Activated CD4-positive, CD25-positive, alpha-beta regulatory T cell treated with anti-CD3 and anti-CD28 coated beads, Interleukin-2, amount 50 U/mL, for 72 hours (primary cell): Measurements from ENCODE around the gene ISG15.
A peak's percentile ranks its signal among the peaks of the same experiment; 100 is the strongest.

Source experiments
- DNase-seq: peaks from one replicate; pipeline ENCODE4 v3.0.0; 2021

The ISG15 gene

GRCh38 chr1:1013105-1013921 is at the start of gene ISG15:
Gene ISG15 (plus strand): TSS chr1:1013497. CDS start chr1:1013574, 77 bp downstream.
- DNase-seq = peak; percentile 85

GRCh38 chr1:963746-964525 is 49.4 kb upstream of the ISG15 start:
- DNase-seq = no peak

DNA sequence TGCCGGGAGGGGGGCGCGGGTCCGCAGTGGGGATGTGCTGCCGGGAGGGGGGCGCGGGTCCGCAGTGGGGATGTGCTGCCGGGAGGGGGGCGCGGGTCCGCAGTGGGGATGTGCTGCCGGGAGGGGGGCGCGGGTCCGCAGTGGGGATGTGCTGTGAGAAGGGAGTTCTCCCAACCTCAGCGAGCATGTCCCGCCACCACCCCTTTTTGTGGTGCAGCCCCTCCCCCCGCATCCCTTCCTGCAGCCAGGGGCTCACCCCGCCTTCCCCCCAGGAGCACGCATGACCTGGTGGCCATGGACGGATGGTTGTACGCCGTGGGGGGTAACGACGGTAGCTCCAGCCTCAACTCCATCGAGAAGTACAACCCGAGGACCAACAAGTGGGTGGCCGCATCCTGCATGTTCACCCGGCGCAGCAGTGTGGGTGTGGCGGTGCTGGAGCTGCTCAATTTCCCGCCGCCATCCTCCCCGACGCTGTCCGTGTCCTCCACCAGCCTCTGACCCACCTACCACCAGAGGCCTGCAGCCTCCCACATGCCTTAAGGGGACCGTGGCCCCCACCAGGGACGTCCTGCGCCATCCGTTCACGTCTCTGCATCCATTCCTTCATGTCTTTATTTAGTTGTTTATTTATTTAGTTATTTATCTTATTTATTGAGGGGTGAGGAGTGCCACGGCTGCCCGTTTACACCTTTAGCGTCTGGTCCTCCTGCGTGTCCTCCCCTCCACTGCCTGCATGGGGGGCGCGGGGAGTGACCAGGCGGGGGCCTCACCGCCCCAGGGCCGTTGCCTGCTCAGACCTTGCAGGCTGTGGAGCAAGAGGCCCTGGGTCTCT is 48.4 kb upstream of the ISG15 start:
- DNase-seq = no peak

DNA sequence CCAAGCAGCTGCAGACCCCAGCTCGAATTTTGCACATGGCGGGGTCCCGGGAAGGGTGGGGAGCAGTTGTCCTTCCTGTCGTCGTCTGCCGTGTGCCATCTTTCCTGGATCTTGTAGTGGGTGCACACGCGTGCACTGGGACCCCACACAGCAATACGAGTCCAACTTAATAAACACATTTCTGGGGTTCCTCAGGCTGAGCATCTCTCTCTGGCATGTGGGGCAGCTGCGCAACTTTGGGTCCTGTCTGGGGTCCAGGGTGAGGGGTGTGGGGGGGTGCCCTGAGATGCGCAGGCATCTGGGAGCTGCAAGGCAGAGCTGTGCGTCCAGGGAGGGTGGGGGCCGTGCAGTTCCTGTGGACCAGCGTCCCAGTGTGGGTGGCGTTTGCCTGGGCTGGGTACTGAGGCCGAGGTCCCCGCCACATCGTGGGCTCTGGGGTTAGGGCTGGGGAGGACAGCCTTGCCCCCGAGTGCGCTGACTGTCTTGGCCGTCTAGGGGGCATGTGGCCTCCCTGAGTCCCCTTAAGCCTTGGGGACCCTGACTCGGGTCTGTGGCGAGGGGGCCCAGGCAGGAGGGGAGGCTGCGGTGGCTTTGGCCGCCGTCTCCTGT is 47.7 kb upstream of the ISG15 start:
- no peak for DNase-seq

DNA sequence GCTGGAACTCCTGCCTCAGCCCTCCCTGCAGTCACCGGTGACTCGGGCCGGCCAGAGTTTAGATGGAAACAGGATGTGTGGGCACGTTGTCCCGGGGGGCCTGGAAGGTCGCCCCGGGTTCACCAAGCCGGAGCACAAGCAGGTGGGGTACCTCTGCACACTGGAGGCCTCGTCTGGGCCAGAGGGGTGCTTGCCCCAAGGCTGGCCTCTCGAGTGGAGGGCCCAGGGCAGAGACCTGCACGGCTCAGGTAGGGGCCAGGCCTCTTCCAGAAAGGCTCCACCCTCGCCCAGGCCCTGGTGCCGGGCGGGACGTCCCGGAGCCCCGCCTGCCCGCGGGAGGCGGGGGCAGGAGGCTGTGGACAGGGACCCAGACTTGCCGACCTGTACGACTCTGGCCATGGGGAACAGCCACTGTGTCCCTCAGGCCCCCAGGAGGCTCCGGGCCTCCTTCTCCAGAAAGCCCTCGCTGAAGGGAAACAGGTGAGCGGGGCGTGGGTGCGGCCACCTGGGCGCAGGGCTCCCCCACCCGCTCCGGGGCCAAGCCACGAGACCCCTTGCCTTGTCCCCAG is 47.1 kb upstream of the ISG15 start, which contains the start of gene PLEKHN1:
PLEKHN1 (plus strand) TSS at position 348 of the 569 bp plus-strand sequence; CDS start at position 398, 50 bp downstream.
- peak; percentile 66 for DNase-seq

GRCh38 chr1:966704-967300 is 46.5 kb upstream of the ISG15 start:
- DNase-seq = peak; percentile 80

- no peak for DNase-seq
Observed at GRCh38 chr1:967466-968343, 45.6 kb upstream of the ISG15 start.

DNA sequence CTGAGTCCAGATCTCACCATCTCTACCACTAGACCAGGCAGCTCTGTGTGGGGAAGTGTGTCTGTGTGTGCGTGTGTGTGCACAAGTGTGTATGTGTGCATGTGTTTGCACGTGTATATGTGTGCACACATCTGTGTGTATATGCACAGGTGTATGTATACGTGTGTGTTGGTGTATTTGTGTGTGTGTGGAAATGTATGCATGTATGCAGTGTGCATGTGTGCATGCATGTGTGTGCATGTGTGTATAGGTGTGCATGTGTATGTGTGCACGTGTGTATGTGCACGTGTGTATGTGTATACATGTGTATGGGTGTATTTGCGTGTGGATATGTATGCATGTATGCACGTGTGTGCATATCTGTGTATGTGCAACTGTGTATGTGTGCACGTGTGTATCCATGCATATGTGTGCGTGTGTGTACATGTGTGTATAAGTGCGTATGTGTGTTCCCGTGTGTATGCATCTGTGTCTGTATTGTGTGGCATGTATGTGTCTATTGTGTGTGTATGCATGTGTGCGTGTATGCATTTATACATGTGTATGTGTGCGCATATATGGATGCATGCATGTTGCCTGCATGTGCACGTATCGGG is 43.9 kb upstream of the ISG15 start:
- no peak for DNase-seq

DNA sequence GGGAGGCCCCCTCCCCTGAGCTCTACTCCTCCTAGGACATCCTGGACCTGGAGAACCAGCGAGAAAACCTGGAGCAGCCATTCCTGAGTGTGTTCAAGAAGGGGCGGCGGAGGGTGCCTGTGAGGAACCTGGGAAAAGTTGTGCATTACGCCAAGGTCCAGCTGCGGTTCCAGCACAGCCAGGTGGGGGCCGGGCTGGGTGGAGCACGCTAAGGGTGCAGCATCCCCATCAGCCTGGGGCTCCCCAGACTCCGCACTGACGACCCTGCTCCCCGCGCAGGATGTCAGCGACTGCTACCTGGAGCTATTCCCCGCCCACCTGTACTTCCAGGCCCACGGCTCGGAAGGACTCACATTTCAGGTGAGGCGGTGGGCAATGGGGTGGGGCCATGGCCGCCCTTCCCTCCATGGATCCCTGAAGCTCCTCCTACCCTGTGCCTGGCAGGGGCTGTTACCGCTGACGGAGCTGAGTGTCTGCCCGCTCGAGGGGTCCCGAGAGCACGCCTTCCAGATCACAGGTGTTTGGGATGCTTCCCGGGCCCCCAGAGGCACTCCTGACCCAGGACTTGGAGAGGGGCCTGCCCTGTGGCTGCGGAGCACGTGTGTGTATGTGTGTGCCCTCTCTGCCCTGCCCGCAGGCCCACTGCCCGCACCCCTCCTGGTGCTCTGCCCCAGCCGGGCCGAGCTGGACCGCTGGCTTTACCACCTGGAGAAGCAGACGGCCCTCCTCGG is 42.9 kb upstream of the ISG15 start:
- no peak for DNase-seq

- DNase-seq = no peak
Observed at GRCh38 chr1:970973-971730, 42.1 kb upstream of the ISG15 start.

DNA sequence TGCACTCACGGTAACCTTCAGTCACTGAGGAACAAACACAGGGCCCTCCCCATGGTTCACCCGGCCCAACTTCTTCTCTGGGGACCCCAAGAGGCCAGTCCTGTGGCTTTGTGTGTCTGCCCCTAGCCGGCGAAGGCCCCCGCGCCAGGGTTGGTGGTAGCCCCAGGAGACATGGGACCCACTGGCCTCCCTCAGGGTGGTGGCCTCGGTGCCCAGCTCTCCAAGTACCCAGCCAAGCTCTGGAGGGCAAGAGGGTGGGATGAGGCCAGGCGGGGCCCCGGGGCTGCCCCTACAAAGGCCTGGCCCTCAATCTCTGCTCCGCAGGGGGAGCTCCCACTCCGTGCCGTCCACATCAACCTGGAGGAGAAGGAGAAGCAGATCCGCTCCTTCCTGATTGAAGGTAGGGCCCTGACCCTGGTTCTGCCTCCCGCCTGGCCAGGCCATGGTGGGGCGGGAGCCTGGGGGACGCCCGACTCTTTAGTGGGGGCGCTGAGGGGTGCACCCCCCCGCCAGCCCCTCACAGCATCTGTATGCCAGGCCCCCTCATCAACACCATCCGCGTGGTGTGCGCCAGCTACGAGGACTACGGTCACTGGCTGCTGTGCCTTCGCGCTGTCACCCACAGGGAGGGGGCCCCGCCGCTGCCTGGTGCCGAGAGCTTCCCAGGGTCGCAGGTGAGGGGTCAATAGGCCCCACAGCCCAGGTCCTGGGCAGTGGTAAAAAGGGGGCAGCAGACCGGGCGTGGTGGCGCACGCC is 41.4 kb upstream of the ISG15 start:
- no peak for DNase-seq

- no peak for DNase-seq
Observed at GRCh38 chr1:972726-973458, 40.4 kb upstream of the ISG15 start.

DNA sequence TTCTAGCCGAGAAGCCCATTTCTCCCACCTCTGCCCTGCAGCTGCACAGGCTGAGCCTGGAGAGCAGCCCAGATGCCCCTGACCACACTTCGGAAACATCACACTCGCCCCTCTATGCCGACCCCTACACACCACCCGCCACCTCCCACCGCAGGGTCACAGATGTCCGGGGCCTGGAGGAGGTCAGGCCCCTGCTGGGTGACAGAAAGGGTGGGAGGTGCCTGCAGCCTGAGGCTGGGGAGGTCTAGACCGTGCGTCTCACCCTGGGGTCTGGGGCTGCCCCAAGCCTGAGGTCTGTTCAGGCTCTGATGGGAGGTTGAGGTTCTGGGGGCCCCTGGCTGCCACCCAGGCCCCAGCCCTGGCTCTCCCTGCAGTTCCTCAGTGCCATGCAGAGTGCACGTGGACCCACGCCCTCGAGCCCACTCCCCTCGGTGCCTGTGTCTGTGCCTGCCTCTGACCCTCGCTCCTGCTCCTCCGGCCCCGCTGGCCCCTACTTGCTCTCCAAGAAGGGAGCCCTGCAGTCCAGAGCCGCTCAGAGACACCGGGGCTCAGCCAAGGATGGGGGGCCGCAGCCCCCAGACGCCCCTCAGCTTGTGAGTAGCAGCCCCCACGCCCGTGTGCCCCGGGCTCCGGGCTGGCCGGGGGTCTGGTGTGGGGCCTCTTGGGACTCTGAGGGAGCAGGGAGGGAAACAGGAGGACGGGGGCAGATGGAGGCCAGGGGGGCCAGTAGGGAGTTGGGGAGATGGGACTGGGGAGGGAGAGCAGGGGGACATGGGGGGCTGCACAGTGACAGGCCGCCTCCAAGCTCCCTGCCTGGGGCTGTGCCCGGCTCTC is 39.6 kb upstream of the ISG15 start:
- no peak for DNase-seq

- DNase-seq = no peak
Observed at GRCh38 chr1:974293-974640, 39.0 kb upstream of the ISG15 start.

DNA sequence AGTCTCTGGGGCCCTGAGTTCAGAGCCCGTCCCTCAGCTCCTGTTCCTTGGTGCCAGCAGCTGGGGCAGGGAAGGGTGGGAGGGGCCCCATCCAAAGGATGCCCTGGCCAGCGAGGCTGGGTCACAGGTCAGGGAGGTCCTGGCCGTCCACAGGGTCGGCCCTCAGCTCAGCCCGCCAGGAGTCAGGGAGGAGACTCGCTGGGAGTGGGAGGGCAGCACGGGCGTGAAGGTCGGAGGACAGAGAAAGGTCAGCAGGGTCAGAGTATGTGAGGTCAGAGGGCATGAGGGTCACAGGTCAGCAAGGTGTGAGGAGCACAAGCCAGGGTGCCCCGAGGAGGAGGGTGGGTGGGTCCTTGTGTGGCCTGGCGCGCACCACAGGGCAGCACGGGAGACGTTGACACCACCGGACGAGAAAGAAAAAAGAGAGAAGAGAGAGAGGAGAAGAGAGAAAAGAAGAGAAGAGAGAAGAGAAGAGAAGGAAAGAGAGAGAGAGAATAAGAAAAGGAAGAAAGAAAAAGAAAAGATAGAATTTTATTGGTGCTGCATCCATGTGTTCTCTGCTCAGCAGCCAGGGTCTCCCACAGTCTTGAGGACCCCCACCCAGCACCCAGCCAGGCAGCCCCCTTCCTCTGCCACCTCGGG is 38.5 kb upstream of the ISG15 start:
- DNase-seq = no peak

GRCh38 chr1:975365-975764 is 37.9 kb upstream of the ISG15 start:
- no peak for DNase-seq
